Measurements from ENCODE around the gene CSPG4. TPM values are rescaled to one million over a fixed set of nuclear protein-coding genes. Genes with fewer than 3 reads are reported as not detected.
A peak's percentile ranks its signal among the peaks of the same experiment; 100 is the strongest.

The CSPG4 gene
- total RNA-seq, 1 experiment from 2014 or later, result 2.0 TPM

DNA sequence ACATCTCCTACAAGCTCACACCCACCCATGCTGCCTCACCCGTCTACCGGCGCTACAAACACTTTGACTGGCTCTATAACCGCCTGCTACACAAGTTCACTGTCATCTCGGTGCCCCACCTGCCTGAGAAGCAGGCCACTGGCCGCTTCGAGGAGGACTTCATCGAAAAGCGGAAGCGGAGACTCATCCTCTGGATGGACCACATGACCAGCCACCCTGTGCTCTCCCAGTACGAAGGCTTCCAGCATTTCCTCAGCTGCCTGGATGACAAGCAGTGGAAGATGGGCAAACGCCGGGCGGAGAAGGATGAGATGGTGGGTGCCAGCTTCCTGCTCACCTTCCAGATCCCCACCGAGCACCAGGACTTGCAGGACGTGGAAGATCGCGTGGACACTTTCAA is 62.8 kb downstream of the CSPG4 start:
- H3K9me3 Mint-ChIP-seq, result no peaks in the 10 kb centered on the region
- peaks cover 17% of the 10 kb centered on the region for H3K23me2 ChIP-seq (ENCODE audit: insufficient read length, low read depth, low read length, poor library complexity, severe bottlenecking)
- H3K27ac ChIP-seq (ENCODE audit: insufficient read length, low read depth, low read length), result no peak overlapping the region
- no peak overlapping the region for H2BK12ac ChIP-seq (ENCODE audit: insufficient read length, low read depth, low read length)
- H3K23ac ChIP-seq (ENCODE audit: insufficient read length, low read depth, low read length), result no peak overlapping the region
- peaks cover 10 to 37% (median 26%) of the 10 kb centered on the region in 3 experiments for H3K36me3 Mint-ChIP-seq (ENCODE audit: insufficient read depth in 1 of 3, low read depth in 3 of 3)
- H3K79me1 ChIP-seq (ENCODE audit: insufficient read depth, low read depth, low read length, poor library complexity, severe bottlenecking), result no peaks in the 10 kb centered on the region
- H3K56ac ChIP-seq (ENCODE audit: insufficient read length, low read depth, low read length), result no peak overlapping the region
- no peak overlapping the region for H2AFZ ChIP-seq (ENCODE audit: low read length)
- H4K20me1 ChIP-seq (ENCODE audit: control insufficient read depth, insufficient read depth, insufficient read length), result no peaks in the 10 kb centered on the region
- H2AK5ac ChIP-seq (ENCODE audit: insufficient read length, low read length), result no peak overlapping the region
- H4K91ac ChIP-seq (ENCODE audit: insufficient read length, low read depth, low read length), result no peak overlapping the region
- H4K8ac ChIP-seq (replicated peaks; ENCODE audit: insufficient read length, low read depth, low read length), result no peak overlapping the region
- no peak overlapping the region for H3K4ac ChIP-seq (ENCODE audit: low read depth, low read length)
- no peak overlapping the region for H3K18ac ChIP-seq (ENCODE audit: insufficient read length, low read depth, low read length)
- no peak overlapping the region for H3K4me2 ChIP-seq (ENCODE audit: insufficient read depth, insufficient read length, low read length)
- H3K9ac ChIP-seq (ENCODE audit: extremely low read depth, insufficient read length, low read length), result no peak overlapping the region
- H3K4me1 Mint-ChIP-seq, result peaks cover 56 to 57% of the 10 kb centered on the region in 2 experiments
- no peak overlapping the region; the same call in 1 of the 2 replicates for H3K14ac ChIP-seq (ENCODE audit: insufficient read depth, low read length)
- no peak overlapping the region for H4K5ac ChIP-seq (ENCODE audit: insufficient read length, low read depth, low read length)
- H3K27ac Mint-ChIP-seq, result peak overlapping the region in 1 of 3 experiments; percentile 44; a peak in 2 of 7 replicates
- peaks cover 4% of the 10 kb centered on the region; the same call in 1 of the 2 replicates for H3K27me3 ChIP-seq (ENCODE audit: insufficient read depth, low read length)
- H3T11ph ChIP-seq (ENCODE audit: low read length), result no peak overlapping the region
- no peak overlapping the region for H2BK15ac ChIP-seq (ENCODE audit: low read depth, low read length)
- peaks cover 3% of the 10 kb centered on the region; the same call in 1 of the 2 replicates for H3K4me1 ChIP-seq (ENCODE audit: insufficient read depth, low read length)
- H2BK120ac ChIP-seq (ENCODE audit: low read depth, low read length, poor library complexity, severe bottlenecking), result no peak overlapping the region
- WGBS (ENCODE audit: extremely low coverage, insufficient read length, low lambda C conversion rate), result no CpG with 5 or more reads among the region's 18 CpGs
- H3K79me2 ChIP-seq (ENCODE audit: insufficient read depth, low read length), result peaks cover 9% of the 10 kb centered on the region; the same call in 1 of the 2 replicates
- no peak overlapping the region for H2BK5ac ChIP-seq (ENCODE audit: insufficient read length, low read length)
- TF ChIP-seq, protein P1, sequence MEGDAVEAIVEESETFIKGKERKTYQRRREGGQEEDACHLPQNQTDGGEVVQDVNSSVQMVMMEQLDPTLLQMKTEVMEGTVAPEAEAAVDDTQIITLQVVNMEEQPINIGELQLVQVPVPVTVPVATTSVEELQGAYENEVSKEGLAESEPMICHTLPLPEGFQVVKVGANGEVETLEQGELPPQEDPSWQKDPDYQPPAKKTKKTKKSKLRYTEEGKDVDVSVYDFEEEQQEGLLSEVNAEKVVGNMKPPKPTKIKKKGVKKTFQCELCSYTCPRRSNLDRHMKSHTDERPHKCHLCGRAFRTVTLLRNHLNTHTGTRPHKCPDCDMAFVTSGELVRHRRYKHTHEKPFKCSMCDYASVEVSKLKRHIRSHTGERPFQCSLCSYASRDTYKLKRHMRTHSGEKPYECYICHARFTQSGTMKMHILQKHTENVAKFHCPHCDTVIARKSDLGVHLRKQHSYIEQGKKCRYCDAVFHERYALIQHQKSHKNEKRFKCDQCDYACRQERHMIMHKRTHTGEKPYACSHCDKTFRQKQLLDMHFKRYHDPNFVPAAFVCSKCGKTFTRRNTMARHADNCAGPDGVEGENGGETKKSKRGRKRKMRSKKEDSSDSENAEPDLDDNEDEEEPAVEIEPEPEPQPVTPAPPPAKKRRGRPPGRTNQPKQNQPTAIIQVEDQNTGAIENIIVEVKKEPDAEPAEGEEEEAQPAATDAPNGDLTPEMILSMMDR (conservative IDR thresholded peaks at IDR 0.05), result no peak
- H3K27me3 Mint-ChIP-seq (ENCODE audit: low read depth), result peaks cover 22% of the 10 kb centered on the region
- H2BK20ac ChIP-seq (ENCODE audit: low read depth, low read length, poor library complexity, severe bottlenecking), result no peak overlapping the region
- no peaks in the 10 kb centered on the region for H3K9me3 ChIP-seq (ENCODE audit: control insufficient read depth, low read depth, low read length)
- peak overlapping the region; percentile 93 to 97 for H3K4me3 Mint-ChIP-seq
- DNase-seq, result no peak

Measured in H9 (cell line).